Brain microvascular endothelial cell (primary cell): Measurements from ENCODE around the gene CDK5RAP3.

ENCODE experiments used
- DNase-seq: peaks from one replicate; pipeline ENCODE4 v3.0.0-alpha.2; 2020
- H3K27ac ChIP-seq: fragments of 250-450 bp; sonication (Bioruptor Pico); 2 replicates; pipeline ENCODE4 v1.5.1; 2020; ENCODE audit warnings: mild to moderate bottlenecking, moderate library complexity
- H3K27me3 ChIP-seq: fragments of 250-450 bp; sonication (Bioruptor Pico); replicated peaks from 2 replicates; pipeline ENCODE4 v1.5.1; 2020; ENCODE audit warnings: mild to moderate bottlenecking
- H3K36me3 ChIP-seq: fragments of 250-450 bp; sonication (Bioruptor Pico); replicated peaks from 2 replicates; pipeline ENCODE4 v1.5.1; 2020; ENCODE audit warnings: mild to moderate bottlenecking
- H3K4me3 ChIP-seq: 2 replicates; pipeline ENCODE4 v1.5.1; 2011; ENCODE audit warnings: low read depth, mild to moderate bottlenecking, control low read depth, low read length, moderate library complexity
- in situ Hi-C: cut with HindIII; loops from 2 replicates; pipeline ENCODE4 v1.10.0; 2017; ENCODE audit warnings: low sequenced_read_pairs, low pct_ligation_motif_present
- TF ChIP-seq, protein P1 (sequence below): IDR thresholded peaks from 2 replicates; pipeline ENCODE4 v1.5.1; 2011; ENCODE audit warnings: low read depth, mild to moderate bottlenecking, moderate library complexity, low read length, control low read depth, inconsistent platforms; ENCODE audit errors: missing control alignments

CDK5RAP3 gene

DNA sequence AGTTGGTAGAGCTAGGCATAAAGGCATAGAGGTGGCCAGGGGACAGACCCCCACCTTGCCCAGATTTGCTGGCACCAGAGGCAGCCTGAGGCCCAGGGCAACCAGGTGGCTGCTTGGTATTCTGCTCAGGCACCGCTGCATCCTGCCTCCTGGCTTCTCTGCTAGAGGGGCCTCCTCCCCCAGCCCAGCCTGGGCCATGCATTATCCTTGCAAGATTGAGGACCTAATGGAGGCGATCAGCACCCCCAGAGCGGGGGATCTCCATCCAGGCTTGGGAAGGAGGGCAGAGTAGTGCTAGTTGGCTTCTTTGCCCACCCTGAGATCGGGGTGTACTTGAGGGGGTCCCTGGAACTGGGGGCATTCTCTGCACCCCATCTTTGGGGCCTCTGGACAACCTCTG, 23.8 kb downstream of the CDK5RAP3 start:
- Histone ChIP-seq H3K27ac (no peak overlapping the region), H3K4me3 (no peak overlapping the region), H3K27me3 (no peaks in the 10 kb centered on the region), H3K36me3 (no peaks in the 10 kb centered on the region)
- DNase-seq, result no peak
- TF ChIP-seq, protein P1, sequence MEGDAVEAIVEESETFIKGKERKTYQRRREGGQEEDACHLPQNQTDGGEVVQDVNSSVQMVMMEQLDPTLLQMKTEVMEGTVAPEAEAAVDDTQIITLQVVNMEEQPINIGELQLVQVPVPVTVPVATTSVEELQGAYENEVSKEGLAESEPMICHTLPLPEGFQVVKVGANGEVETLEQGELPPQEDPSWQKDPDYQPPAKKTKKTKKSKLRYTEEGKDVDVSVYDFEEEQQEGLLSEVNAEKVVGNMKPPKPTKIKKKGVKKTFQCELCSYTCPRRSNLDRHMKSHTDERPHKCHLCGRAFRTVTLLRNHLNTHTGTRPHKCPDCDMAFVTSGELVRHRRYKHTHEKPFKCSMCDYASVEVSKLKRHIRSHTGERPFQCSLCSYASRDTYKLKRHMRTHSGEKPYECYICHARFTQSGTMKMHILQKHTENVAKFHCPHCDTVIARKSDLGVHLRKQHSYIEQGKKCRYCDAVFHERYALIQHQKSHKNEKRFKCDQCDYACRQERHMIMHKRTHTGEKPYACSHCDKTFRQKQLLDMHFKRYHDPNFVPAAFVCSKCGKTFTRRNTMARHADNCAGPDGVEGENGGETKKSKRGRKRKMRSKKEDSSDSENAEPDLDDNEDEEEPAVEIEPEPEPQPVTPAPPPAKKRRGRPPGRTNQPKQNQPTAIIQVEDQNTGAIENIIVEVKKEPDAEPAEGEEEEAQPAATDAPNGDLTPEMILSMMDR, result no peak
- in situ Hi-C loops, result no loop called here

DNA sequence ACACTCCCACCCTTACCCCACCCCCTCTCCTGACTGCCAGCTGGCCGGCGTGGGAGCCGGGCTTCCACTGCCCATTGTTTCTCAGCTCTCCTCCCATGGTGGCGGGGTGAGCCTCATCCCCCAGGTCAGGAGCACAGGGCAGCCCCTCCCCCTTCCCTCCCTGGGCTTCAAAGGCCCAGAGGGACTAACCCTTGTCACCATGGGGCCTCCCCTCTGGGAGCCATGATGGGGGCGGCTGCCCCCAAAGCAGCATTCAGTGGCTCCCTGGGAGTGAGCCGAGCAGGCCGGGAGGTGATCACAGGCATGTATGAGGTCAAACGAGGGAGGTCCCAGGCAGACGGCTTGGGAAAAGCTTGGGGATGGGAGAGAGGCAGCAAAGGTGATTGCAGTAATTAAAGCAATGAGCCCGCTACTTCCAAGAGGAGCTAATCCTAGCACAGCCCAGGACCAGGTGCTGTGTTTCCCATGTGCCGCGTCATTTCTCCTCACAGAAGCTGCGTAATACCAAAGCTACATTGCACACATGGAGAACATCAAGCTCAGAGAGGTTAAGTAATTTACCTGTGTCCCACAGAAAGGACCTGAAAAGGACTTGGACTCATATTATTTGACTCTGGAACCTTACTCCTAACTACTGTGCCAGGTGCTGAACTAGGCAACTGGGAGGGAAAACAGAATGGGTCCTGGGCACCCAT, 24.5 kb downstream of the CDK5RAP3 start:
- in situ Hi-C loops, result no loop called here
- no peak overlapping the region for H3K4me3 ChIP-seq
- H3K27ac ChIP-seq, result no peak overlapping the region
- no peaks in the 10 kb centered on the region for H3K36me3 ChIP-seq
- H3K27me3 ChIP-seq, result no peaks in the 10 kb centered on the region
- TF ChIP-seq, protein P1, result no peak
- no peak for DNase-seq

DNA sequence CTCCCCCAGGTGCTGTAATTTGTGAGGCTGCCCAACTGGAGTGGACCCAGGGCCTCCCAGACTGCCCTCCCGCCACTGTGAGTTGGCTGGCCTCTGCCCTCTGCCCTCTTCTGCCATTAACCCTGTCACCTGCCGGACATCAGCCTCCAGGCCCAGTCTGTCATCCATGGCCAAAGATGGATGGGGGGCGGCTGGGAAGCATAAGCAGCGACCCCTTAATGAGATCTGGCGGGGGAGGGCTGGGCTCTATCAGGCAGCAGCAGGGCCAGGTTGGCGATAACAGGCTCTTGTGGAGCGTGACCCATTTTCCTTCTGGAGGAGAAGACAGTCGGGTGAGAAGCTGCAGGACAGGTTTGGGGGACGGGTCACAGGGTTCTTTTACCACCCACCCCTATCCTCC, 25.3 kb downstream of the CDK5RAP3 start:
- H3K4me3 ChIP-seq, result no peak overlapping the region
- H3K36me3 ChIP-seq, result no peaks in the 10 kb centered on the region
- in situ Hi-C loops, result no loop called here
- H3K27me3 ChIP-seq, result no peaks in the 10 kb centered on the region
- no peak for DNase-seq
- no peak overlapping the region for H3K27ac ChIP-seq
- TF ChIP-seq, protein P1, result no peak

DNA sequence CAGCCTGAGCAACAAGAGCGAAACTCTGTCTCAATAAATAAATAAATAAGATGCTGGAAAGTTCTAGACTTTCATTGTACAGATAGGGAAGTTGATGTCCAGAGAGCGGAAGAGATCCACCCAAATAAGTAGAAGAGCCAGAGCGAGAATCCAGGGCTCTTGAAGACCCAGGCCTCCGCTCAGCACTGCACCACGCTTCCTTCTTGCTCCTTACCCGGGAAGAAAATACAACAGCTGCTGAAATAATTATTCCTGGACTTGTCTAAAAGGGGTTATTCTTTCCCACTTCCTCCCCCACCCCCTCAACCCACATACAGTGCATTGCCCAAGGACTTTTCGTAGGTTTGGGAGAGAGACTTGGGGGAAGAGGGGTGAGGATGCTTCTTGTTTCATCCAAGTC, 26.7 kb downstream of the CDK5RAP3 start:
- in situ Hi-C loops, result no loop called here
- Histone ChIP-seq H3K27ac (no peak overlapping the region), H3K36me3 (no peaks in the 10 kb centered on the region), H3K27me3 (no peaks in the 10 kb centered on the region), H3K4me3 (no peak overlapping the region)
- DNase-seq, result no peak
- TF ChIP-seq, protein P1, result no peak

DNA sequence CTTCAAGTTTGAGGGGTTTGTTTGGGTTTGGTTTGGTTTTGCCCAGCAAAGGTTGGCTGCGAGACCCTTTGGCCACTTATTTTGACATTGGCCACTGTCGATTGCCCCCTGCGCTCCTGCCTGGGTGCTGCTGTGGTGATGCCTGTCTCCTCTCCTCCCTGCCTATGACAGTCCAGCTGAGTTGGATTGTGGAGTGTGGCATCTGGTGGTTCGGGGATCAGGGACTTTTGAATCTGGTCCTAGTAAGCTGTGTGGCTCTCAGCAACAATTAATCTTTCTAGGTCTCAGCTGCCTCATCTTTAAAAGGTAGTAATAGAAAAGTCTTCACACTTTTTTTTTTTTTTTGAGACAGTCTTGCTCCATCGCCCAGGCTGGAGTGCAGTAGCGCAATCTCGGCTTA, 27.1 kb downstream of the CDK5RAP3 start:
- no peak overlapping the region for H3K4me3 ChIP-seq
- no peak overlapping the region for H3K27ac ChIP-seq
- no peaks in the 10 kb centered on the region for H3K36me3 ChIP-seq
- H3K27me3 ChIP-seq, result no peaks in the 10 kb centered on the region
- TF ChIP-seq, protein P1, result no peak
- no peak for DNase-seq
- in situ Hi-C loops, result no loop called here

DNA sequence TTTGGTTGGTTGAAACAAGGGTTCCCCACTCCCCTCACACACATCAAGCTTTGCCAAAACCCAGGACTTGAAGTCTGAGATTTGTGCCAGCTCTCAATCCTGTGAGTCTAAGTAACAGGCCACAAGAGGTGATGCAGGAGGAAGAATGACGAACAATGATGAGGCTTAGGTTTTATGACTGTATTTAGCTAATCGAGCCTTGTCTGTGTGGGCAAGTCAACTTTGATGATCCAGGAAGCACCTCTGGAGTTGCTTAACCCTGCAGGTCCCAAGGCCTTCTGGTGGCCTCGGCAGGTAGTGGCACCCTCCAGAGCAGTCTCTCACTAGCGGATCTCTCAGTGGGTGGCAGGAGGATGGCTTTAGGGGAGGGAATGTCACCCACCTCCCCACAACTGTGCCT, 28.7 kb downstream of the CDK5RAP3 start:
- DNase-seq, result no peak
- Histone ChIP-seq H3K36me3 (no peaks in the 10 kb centered on the region), H3K27ac (no peak overlapping the region), H3K4me3 (no peak overlapping the region), H3K27me3 (no peaks in the 10 kb centered on the region)
- in situ Hi-C loops, result no loop called here
- TF ChIP-seq, protein P1, result no peak
